ENCODE measurements around the gene PDE8A.

The PDE8A gene

GRCh38 chr15:85072917-85073316, 91.3 kb downstream of the PDE8A start:
- no peaks in the 10 kb centered on the region for H3K9me3 ChIP-seq (ENCODE audit: insufficient read depth, low read length)
- H3K4me2 ChIP-seq (ENCODE audit: low read depth, low read length, poor library complexity, severe bottlenecking), result no peak overlapping the region
- H3K4me3 ChIP-seq (ENCODE audit: insufficient read depth, low read length, poor library complexity, severe bottlenecking), result no peak overlapping the region
- H3K36me3 ChIP-seq (ENCODE audit: low read length), result no peaks in the 10 kb centered on the region
- no peak overlapping the region for H2AFZ ChIP-seq (ENCODE audit: low read depth, low read length, severe bottlenecking)
- H3K79me2 ChIP-seq (ENCODE audit: insufficient read depth, low read length), result no peaks in the 10 kb centered on the region
- no peaks in the 10 kb centered on the region for H3K27me3 ChIP-seq (ENCODE audit: low read length)
- no peak for TF ChIP-seq CTCF (IDR thresholded peaks at IDR 0.05; ENCODE audit: insufficient read depth, low read length, poor library complexity, severe bottlenecking)
- no peak for TF ChIP-seq EZH2phosphoT487 (conservative IDR thresholded peaks at IDR 0.05; ENCODE audit: low read length)
- H4K20me1 ChIP-seq (ENCODE audit: low read depth, low read length), result no peaks in the 10 kb centered on the region
- H3K27ac ChIP-seq (ENCODE audit: low read depth, low read length), result no peak overlapping the region
- no peaks in the 10 kb centered on the region for H3K9me2 ChIP-seq (replicated peaks; ENCODE audit: insufficient read depth, low read length)
- H3F3A ChIP-seq (ENCODE audit: insufficient read depth), result no peaks in the 10 kb centered on the region
- no peak overlapping the region for H3K9ac ChIP-seq (ENCODE audit: low read length)

- TF ChIP-seq CTCF (IDR thresholded peaks at IDR 0.05; ENCODE audit: insufficient read depth, low read length, poor library complexity, severe bottlenecking) (no peak), EZH2phosphoT487 (conservative IDR thresholded peaks at IDR 0.05; ENCODE audit: low read length) (no peak)
- Histone ChIP-seq H3K9me3 (ENCODE audit: insufficient read depth, low read length) (no peaks in the 10 kb centered on the region), H3K79me2 (ENCODE audit: insufficient read depth, low read length) (no peaks in the 10 kb centered on the region), H4K20me1 (ENCODE audit: low read depth, low read length) (no peaks in the 10 kb centered on the region), H3K9me2 (replicated peaks; ENCODE audit: insufficient read depth, low read length) (no peaks in the 10 kb centered on the region), H3K36me3 (ENCODE audit: low read length) (no peaks in the 10 kb centered on the region), H3K9ac (ENCODE audit: low read length) (no peak overlapping the region), H2AFZ (ENCODE audit: low read depth, low read length, severe bottlenecking) (no peak overlapping the region), H3K27ac (ENCODE audit: low read depth, low read length) (no peak overlapping the region), H3K4me2 (ENCODE audit: low read depth, low read length, poor library complexity, severe bottlenecking) (no peak overlapping the region), H3K4me3 (ENCODE audit: insufficient read depth, low read length, poor library complexity, severe bottlenecking) (no peak overlapping the region), H3F3A (ENCODE audit: insufficient read depth) (no peaks in the 10 kb centered on the region), H3K27me3 (ENCODE audit: low read length) (no peaks in the 10 kb centered on the region)
Observed at GRCh38 chr15:85073556-85074194, 92.0 kb downstream of the PDE8A start.

GRCh38 chr15:85086855-85087254, 105.2 kb downstream of the PDE8A start:
- H3K4me3 ChIP-seq (ENCODE audit: insufficient read depth, low read length, poor library complexity, severe bottlenecking), result no peak overlapping the region
- H3F3A ChIP-seq (ENCODE audit: insufficient read depth), result no peaks in the 10 kb centered on the region
- TF ChIP-seq CTCF (IDR thresholded peaks at IDR 0.05; ENCODE audit: insufficient read depth, low read length, poor library complexity, severe bottlenecking), result no peak
- no peak for TF ChIP-seq EZH2phosphoT487 (conservative IDR thresholded peaks at IDR 0.05; ENCODE audit: low read length)
- no peaks in the 10 kb centered on the region for H3K36me3 ChIP-seq (ENCODE audit: low read length)
- H2AFZ ChIP-seq (ENCODE audit: low read depth, low read length, severe bottlenecking), result no peak overlapping the region
- H3K9ac ChIP-seq (ENCODE audit: low read length), result no peak overlapping the region
- H3K27ac ChIP-seq (ENCODE audit: low read depth, low read length), result no peak overlapping the region
- no peaks in the 10 kb centered on the region for H3K9me3 ChIP-seq (ENCODE audit: insufficient read depth, low read length)
- no peaks in the 10 kb centered on the region for H3K79me2 ChIP-seq (ENCODE audit: insufficient read depth, low read length)
- H3K9me2 ChIP-seq (replicated peaks; ENCODE audit: insufficient read depth, low read length), result no peaks in the 10 kb centered on the region
- no peaks in the 10 kb centered on the region for H4K20me1 ChIP-seq (ENCODE audit: low read depth, low read length)
- no peak overlapping the region for H3K4me2 ChIP-seq (ENCODE audit: low read depth, low read length, poor library complexity, severe bottlenecking)
- no peaks in the 10 kb centered on the region for H3K27me3 ChIP-seq (ENCODE audit: low read length)
